Measurements from ENCODE around the gene RAB3C. TPM values are rescaled to one million over a fixed set of nuclear protein-coding genes. Genes with fewer than 3 reads are reported as not detected.
A peak's percentile ranks its signal among the peaks of the same experiment; 100 is the strongest.

RAB3C gene
- total RNA-seq, 6 experiments from 2014 or later = 0.18 to 2.6 (median 0.99) TPM

DNA sequence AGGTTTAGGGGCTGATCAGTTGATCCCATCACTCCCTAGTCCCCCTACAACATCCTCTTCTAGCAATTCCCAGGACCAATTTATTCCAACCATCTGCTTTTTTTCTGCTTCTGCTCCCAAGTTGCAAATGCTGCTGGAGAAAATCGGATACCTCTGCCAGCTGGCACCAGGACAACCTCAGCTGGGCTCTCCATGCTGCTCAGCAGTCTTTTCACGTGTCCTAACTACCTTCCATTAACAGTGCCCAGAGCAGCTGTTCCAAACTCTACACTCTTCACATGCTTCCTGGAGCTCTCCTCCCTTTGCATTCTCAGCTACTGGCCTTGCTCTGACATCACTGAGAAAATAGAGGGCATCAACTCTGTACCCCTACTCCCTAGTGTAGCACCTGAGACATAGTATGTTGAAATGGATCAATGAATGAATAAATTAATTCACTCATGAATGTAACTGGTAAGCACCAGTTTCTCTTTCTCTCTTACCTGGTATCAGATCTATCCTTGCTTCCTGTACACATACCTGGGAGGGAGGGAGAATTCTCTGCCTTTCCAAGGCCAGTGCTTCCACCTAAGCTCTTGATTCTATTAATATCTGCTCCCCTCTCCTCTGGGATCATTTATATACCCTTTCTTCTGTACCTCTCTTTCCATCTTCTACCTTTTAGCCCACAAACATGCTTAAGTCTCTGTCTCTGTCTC is 191.0 kb downstream of the RAB3C start:
- peak; percentile 34 to 76 (median 71) for DNase-seq

DNA sequence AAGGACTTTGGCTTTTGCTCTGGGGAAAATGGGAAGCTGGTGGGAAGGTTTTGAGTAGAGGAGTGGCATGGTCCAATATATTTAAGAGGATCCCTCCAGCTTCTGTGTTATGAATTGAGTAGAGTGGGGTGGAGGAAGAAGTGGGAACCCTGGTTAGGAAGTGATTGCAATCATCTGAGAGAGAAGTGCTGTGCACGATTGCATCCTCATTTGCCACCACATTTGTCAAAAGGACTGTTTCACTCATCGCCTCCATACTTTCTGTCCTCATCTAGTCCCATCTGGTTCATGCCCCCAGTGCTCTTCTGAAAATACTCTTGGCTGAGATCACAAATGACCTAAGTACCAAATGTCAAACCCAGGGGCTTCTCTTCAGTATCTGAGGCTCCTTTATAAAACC is 192.1 kb downstream of the RAB3C start:
- Histone ChIP-seq H3K4me1 (peaks cover 0 to 8% (median 0%) of the 10 kb centered on the region in 4 donors), H3K4me3 (no peak overlapping the region), H3K27ac (no peak overlapping the region), H3K36me3 (no peaks in the 10 kb centered on the region), H3K9me3 (no peaks in the 10 kb centered on the region), H3K27me3 (no peaks in the 10 kb centered on the region)
- no CpG with 5 or more reads among the region's 2 CpGs for whole genome bisulfite sequencing (ENCODE audit: insufficient coverage, low coverage, low lambda C conversion rate, missing lambda C conversion rate)
- intact Hi-C loops (cut with DNase I) = no loop called here
- TF ChIP-seq, protein P1, sequence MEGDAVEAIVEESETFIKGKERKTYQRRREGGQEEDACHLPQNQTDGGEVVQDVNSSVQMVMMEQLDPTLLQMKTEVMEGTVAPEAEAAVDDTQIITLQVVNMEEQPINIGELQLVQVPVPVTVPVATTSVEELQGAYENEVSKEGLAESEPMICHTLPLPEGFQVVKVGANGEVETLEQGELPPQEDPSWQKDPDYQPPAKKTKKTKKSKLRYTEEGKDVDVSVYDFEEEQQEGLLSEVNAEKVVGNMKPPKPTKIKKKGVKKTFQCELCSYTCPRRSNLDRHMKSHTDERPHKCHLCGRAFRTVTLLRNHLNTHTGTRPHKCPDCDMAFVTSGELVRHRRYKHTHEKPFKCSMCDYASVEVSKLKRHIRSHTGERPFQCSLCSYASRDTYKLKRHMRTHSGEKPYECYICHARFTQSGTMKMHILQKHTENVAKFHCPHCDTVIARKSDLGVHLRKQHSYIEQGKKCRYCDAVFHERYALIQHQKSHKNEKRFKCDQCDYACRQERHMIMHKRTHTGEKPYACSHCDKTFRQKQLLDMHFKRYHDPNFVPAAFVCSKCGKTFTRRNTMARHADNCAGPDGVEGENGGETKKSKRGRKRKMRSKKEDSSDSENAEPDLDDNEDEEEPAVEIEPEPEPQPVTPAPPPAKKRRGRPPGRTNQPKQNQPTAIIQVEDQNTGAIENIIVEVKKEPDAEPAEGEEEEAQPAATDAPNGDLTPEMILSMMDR (IDR thresholded peaks at IDR 0.05) = no peak
- no peak for TF ChIP-seq POLR2A (IDR thresholded peaks at IDR 0.05)
- DNase-seq (no peak), ATAC-seq (peak in 1 of 4 donors; percentile 22)

More for the DNA sequence above, 191.0 kb downstream of the RAB3C start:
- intact Hi-C loops (cut with DNase I) = no loop called here
- H3K27me3 ChIP-seq = no peaks in the 10 kb centered on the region
- no peaks in the 10 kb centered on the region for H3K9me3 ChIP-seq
- H3K27ac ChIP-seq = no peak overlapping the region
- peak; percentile 66 to 92 (median 83) for ATAC-seq
- H3K4me3 ChIP-seq = no peak overlapping the region
- WGBS (ENCODE audit: insufficient coverage, low coverage, low lambda C conversion rate, missing lambda C conversion rate) = 21% methylated on average over 2 of the region's 2 CpGs
- H3K36me3 ChIP-seq = no peaks in the 10 kb centered on the region
- TF ChIP-seq, protein P1 (IDR thresholded peaks at IDR 0.05) = no peak
- TF ChIP-seq POLR2A (IDR thresholded peaks at IDR 0.05) = no peak
- peaks cover 0 to 8% (median 0%) of the 10 kb centered on the region in 4 donors for H3K4me1 ChIP-seq

DNA sequence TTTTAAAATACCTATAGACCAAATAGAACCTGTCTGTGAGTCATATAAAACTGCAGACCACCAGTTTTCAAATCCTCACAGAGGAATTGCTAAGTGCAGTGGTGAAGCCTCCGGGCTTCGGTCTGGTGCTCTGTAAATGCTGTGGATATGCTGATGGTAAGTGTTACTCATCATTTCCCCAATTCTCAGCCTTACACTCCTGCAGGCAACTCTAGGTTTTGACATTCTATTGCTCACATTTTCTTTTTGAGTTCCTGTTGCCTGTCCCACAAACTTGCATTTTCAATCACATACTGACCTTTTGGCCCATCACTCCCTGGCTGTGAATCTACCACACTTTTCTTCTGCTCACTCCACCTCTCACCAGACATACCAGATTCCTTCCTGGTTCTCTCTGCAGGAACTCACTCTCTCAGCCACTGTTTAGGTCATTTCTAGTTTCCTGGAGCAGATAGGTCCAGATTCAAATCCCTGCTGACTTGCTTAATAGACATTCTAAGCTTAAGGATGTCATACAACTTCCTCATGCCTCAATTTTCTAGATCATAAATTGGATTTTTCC is 192.9 kb downstream of the RAB3C start:
- no peak for DNase-seq
- intact Hi-C loops (cut with DNase I) = no loop called here
- H3K4me1 ChIP-seq = peaks cover 0 to 8% (median 0%) of the 10 kb centered on the region in 4 donors
- WGBS (ENCODE audit: insufficient coverage, low coverage, low lambda C conversion rate, missing lambda C conversion rate) = 75% methylated on average over 2 of the region's 2 CpGs
- H3K27me3 ChIP-seq = no peaks in the 10 kb centered on the region
- H3K4me3 ChIP-seq = no peak overlapping the region
- H3K9me3 ChIP-seq = no peaks in the 10 kb centered on the region
- H3K36me3 ChIP-seq = no peaks in the 10 kb centered on the region
- ATAC-seq = peak in 1 of 4 donors; percentile 32
- H3K27ac ChIP-seq = no peak overlapping the region
- TF ChIP-seq, protein P1 (IDR thresholded peaks at IDR 0.05) = no peak
- TF ChIP-seq POLR2A (IDR thresholded peaks at IDR 0.05) = no peak

DNA sequence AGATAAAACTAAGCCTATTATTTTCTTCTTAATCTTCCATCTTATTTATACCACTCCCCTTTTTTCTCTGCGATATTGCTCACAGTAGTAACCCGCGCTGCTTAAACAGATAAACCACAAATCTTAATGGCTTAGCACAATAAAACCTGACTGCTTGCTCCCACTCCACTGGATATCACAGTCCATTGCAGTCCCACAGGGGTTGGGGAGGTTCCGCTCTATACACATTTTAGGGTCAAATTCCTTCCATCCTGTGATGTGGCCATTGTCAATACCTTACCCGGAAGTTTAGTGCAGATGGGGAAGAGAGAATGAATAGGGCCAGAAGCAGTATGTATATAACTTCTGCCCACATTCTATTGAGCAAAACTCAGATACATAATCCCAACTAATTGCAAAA is 193.7 kb downstream of the RAB3C start:
- WGBS (ENCODE audit: insufficient coverage, low coverage, low lambda C conversion rate, missing lambda C conversion rate) = 89% methylated on average over 5 of the region's 5 CpGs
- TF ChIP-seq, protein P1 (IDR thresholded peaks at IDR 0.05) = no peak
- TF ChIP-seq POLR2A (IDR thresholded peaks at IDR 0.05) = no peak
- H3K4me3 ChIP-seq = no peak overlapping the region
- H3K4me1 ChIP-seq = peaks cover 0 to 5% (median 0%) of the 10 kb centered on the region in 4 donors
- H3K36me3 ChIP-seq = no peaks in the 10 kb centered on the region
- no peaks in the 10 kb centered on the region for H3K27me3 ChIP-seq
- no peak overlapping the region for H3K27ac ChIP-seq
- H3K9me3 ChIP-seq = no peaks in the 10 kb centered on the region
- DNase-seq (no peak), ATAC-seq (no peak)
- intact Hi-C loops (cut with DNase I) = no loop called here

Measured in right lobe of liver (tissue), 6 donors.